HG02973 (cell line): Measurements from ENCODE around the gene LACC1.

Experiments used
- ATAC-seq: cut with Tn5 transposase; IDR thresholded peaks from one replicate; pipeline ENCODE4 v1.9.1; 2021; ENCODE audit warnings: moderate library complexity; ENCODE audit not compliant: unreplicated experiment

LACC1 gene

DNA sequence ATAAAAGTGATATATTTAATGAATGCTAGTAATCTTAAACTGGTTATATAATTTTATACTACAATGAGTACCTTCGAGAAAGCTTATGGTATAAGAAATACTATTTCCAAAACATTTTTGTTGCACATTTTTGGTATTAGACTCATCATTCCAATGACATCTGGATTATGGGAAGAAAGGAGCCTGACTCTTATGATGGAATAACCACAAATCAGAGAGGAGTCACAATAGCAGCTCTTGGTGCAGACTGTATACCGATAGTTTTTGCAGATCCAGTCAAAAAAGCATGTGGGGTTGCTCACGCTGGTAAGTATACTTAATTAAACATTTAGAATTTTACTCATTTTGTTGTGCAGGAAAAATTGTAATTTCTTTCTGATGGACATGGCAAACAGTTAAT is 3.9 kb downstream of the LACC1 start:
- no peak for ATAC-seq

- no peak for ATAC-seq
These were observed 4.5 kb downstream of the LACC1 start for GRCh38 chr13:43884222-43884621.

GRCh38 chr13:43894438-43894837 is 14.7 kb downstream of the LACC1 start:
- ATAC-seq, result no peak

- ATAC-seq, result no peak
These were observed 16.2 kb downstream of the LACC1 start for GRCh38 chr13:43895940-43896339.

DNA sequence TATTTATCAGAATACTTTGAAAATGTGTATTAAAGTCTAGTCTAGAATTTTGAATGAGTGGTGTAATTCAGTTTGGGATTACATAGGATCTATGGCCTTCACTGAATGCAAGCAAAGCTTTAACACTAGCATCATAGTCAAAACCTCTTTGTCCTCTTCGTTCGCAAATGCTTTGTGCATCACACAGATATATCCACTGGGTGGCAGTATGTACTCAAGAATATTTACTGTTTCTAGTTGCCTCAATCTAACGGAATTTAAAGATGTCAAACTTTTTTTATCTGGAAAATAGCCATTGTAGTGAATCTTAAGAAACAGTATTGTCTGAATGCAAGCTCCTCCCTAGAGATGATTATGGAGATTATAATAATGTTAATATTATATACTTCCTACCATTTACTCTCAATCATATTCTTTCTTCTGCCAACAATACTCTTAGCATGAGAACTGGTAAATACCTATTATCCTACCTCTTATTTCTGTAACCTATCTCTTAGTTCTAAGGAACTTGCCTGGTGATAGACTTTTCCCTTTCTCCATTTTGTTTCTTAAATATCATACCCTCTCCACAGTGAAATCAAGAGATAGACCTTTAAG is 25.8 kb downstream of the LACC1 start:
- ATAC-seq, result no peak

GRCh38 chr13:43908156-43909126 is 28.7 kb downstream of the LACC1 start:
- ATAC-seq, result no peak

DNA sequence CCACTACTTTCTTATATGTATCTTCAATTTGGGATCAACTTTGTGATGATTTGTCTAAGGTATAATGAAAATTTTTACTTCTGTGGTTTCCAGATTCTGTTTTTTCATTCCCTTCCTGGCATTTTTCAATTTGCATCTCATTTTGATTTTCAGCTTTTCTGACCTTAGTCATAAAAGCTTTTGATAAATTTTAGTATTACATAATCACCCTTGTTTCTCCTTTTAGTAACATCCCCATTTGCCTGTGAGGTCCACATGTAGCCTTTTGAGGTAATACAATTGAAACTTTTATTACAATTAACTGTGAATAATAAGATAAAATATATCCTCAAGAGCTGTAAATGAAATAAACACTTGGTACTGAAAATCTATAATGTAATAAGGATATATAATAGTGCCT is 31.2 kb downstream of the LACC1 start:
- ATAC-seq, result no peak

DNA sequence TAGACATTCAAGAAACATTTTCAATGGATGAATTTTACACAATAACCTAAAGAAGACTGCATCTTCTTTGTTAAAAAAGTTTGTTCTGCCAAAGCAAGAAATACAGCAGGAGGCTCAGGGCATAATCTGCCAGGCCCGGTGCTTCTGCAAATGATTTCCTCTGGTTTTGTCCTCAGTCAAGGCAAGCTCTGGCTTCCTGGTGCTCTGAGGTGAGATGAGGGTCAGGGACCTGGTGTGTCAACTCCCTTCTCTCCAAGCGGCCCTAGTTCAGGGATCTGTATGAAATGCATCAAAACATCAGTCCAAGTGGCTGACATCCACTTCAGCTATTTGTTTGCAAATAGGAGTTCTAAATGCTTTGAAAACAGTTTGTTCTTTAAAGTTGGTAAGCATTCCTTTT is 31.6 kb downstream of the LACC1 start:
- no peak for ATAC-seq

DNA sequence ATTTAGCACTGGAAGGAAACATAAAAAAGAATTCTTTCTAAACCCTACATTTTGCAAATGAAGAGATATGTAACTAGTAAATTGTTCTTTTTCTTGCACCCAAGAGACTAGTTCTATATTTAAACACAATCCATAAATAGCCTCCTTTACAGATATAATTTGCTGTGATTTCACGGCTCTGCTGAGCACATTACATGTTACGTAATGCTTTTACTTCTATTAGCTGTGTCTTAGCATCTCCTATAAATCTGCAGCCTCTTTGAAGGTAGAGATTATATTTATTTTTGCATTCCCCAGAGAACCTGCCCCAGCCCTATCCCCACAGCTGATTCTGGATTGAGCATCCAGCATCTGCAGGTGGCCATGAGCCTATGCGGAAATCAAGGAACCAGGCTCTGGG is 32.2 kb downstream of the LACC1 start:
- no peak for ATAC-seq

DNA sequence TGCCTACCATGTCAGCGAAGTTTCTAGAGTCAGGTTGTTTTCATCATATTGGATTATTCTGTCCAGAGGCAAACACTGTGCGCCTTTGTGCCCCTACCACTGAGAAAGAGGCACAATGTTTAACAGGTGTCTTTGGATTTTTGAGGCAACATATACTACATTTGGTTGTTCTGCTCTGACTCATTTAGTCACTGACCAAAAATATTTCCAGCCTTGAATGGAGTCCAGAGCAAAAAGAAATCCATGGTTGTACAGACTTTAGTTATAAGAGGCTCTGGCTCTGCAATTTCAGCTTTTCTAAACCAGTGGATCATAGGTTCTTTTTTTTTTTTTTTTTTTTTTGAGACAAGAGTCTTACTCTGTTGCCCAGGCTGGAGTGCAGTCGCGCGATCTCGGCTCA is 35.7 kb downstream of the LACC1 start:
- no peak for ATAC-seq

- ATAC-seq, result no peak
These were observed 37.1 kb downstream of the LACC1 start for GRCh38 chr13:43916828-43917227.

DNA sequence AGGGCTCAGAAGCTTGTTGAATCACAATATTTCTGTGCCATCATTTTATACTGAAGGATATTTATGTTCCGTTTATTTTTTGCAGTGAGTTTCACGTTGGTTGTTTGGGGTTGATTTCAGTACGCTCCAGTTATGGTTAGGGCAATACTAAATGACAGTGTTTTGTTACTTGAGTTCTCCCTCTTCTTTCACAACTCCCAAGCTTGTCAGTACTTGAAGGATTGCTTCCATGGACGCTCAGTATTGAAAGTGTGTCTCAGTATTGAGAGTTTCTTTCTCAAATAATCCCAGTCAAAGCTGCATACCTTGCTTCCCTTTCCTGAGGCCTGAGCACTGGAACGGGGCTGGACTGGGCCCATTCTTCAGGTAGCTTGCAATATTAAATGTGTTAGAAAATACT is 38.9 kb downstream of the LACC1 start:
- ATAC-seq, result no peak

GRCh38 chr13:43920965-43921674 is 41.4 kb downstream of the LACC1 start:
- no peak for ATAC-seq

DNA sequence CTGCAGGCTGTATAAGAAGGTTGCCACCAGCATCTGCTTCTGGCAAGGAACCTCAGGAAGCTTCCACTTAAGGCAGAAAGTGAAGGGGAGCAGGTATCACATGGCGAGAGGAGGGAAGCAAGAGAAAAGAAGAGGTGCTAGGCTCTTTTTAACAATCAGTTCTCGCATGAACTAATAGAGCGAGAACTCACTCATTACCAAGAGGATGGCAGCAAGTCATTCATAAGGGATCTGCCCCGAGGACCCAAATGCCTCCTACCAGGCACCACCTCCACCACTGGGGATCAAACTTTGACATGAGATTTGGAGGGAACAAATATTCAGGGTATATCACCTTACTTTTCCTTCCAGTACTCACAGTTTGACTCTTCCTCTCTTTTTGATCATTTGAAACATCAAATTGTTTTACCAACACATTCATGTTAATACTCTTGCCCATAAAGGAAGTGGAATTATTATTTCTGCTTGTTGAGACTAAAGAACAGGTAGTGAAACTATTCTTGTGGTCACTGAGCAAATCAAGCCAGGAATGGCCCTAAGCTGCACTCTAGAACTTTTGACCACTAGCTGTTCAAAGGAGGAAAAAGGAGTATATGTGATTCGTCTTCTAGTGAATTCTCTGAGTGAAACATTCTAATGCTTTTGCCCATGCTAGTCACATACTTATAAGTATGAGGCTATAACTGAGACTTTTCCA is 45.0 kb downstream of the LACC1 start:
- ATAC-seq, result peak; percentile 83

DNA sequence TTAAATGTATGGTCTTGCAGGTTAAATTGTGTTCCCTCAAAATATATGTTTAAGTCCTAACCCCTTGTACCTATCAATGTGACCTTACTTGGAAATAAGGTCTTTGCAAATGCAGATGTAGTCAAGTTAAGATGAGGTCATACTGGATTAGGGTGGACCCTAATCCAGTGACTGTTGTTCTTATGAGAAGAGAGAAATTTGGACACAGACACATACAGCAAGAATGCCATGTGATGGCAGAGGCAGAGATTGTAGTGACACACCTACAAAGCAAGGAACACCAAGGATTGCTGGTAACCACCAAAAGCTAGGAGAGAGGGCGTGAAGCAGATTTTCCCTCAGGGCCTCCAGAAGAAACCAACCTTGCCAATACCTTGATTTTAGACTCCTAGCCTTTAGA is 50.2 kb downstream of the LACC1 start:
- ATAC-seq, result no peak

DNA sequence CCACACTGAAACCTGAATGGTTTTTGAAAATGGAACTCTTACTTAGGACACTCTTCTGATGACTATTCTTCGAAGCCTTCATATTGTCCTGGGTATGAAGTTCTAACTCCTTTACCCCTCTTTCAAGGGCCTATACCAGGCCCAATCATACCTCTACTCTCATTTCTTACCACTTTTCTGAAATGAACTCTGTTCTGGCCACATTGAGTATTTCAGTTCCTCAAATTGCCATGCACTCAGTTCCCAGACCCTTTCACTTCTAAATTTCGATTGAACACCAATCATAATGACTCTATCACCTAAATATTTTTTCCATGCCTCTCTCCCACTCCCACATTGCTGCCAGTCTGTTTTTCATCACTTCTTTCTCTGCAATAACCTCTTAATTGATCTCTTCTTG is 53.7 kb downstream of the LACC1 start:
- peak; percentile 100 for ATAC-seq

- no peak for ATAC-seq
These were observed 54.6 kb downstream of the LACC1 start for GRCh38 chr13:43934273-43934672.

- no peak for ATAC-seq
These were observed 56.2 kb downstream of the LACC1 start for GRCh38 chr13:43935878-43936277.

DNA sequence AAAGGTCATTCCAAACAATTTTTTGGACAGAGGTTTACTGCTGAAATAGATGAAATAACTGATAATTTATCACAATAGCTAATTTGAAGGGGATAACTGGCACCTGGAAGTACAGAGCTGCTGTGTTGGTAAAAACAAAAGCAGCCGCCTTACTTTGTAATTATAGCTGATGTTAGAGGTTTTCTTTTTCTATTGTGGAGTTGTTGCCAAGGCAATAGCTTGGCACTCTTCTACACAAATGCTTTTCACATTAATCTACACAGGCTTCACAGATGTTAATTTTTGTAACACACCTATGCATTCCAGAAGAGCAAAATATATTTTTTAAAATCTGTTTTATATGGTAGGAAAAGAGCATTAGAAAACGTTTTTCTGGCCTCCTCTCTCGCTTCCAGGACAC is 56.9 kb downstream of the LACC1 start:
- no peak for ATAC-seq

GRCh38 chr13:43937839-43938238 is 58.1 kb downstream of the LACC1 start:
- ATAC-seq, result no peak

DNA sequence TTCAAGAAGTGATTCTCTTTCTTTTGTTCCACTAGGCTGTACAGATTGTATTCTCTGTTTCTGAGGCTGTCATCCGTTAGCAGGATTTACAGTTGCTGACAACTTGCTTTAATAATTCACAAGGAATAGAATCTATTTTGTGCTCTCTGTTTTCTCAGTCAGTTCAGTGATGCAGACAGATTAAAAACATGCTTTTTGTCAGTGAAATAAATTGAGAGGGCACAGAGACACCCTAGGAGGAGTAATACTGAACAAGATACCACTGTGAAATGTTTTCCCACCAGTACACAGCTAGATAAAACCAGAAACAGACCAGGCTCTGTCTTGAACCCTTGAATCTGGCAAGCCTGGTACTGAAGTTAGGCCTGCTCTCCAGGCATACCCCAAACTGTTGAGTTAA is 58.7 kb downstream of the LACC1 start:
- no peak for ATAC-seq
